ENCODE results near the gene EXOC3. TPM values are rescaled to one million over a fixed set of nuclear protein-coding genes. Genes with fewer than 3 reads are reported as not detected.

Gene EXOC3
- total RNA-seq, 1 experiment from 2014 or later, result 52.4 TPM

DNA sequence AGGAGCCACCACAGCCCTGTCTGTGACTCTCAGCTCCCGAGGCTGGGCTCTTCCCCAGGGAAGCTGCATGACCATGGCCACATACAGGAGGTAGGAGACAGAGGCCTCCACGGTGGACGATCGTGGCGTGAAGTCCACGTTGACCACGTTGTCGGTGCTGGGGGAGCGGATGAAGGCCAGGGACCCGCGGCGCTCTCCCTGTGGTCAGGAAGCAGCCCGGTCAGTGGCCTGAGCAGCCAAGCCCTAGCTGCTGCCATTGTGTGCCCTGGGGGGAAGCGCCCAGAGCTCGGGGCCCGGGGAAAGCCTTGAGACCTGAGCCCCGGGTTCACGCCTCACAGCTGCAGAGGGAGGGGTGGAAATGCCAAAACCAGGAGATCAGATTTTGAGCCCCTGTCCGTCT lies 34.3 kb downstream of the EXOC3 start:
- intact Hi-C loops (cut with micrococcal nuclease), result no loop called here
- no peak for TF ChIP-seq EZH2phosphoT487 (IDR thresholded peaks at IDR 0.05; ENCODE audit: borderline replicate concordance)
- no peak for TF ChIP-seq TCF7L2 (IDR thresholded peaks at IDR 0.05; ENCODE audit: borderline replicate concordance, extremely low read depth, insufficient read depth, insufficient read length)
- no peak for TF ChIP-seq SRF (IDR thresholded peaks at IDR 0.05; ENCODE audit: low read depth)
- TF ChIP-seq, protein P1, sequence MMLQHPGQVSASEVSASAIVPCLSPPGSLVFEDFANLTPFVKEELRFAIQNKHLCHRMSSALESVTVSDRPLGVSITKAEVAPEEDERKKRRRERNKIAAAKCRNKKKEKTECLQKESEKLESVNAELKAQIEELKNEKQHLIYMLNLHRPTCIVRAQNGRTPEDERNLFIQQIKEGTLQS (IDR thresholded peaks at IDR 0.05), result no peak
- no peak for TF ChIP-seq CEBPB (IDR thresholded peaks at IDR 0.05; ENCODE audit: low read depth)
- no peak for TF ChIP-seq SP1 (IDR thresholded peaks at IDR 0.05; ENCODE audit: low read depth)
- TF ChIP-seq, protein P2, sequence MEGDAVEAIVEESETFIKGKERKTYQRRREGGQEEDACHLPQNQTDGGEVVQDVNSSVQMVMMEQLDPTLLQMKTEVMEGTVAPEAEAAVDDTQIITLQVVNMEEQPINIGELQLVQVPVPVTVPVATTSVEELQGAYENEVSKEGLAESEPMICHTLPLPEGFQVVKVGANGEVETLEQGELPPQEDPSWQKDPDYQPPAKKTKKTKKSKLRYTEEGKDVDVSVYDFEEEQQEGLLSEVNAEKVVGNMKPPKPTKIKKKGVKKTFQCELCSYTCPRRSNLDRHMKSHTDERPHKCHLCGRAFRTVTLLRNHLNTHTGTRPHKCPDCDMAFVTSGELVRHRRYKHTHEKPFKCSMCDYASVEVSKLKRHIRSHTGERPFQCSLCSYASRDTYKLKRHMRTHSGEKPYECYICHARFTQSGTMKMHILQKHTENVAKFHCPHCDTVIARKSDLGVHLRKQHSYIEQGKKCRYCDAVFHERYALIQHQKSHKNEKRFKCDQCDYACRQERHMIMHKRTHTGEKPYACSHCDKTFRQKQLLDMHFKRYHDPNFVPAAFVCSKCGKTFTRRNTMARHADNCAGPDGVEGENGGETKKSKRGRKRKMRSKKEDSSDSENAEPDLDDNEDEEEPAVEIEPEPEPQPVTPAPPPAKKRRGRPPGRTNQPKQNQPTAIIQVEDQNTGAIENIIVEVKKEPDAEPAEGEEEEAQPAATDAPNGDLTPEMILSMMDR (IDR thresholded peaks at IDR 0.05 in 2 of 3, conservative IDR thresholded peaks at IDR 0.05 in 1 of 3; ENCODE audit: borderline replicate concordance in 1 of 3, insufficient read depth in 1 of 3, low read depth in 2 of 3, low read length in 2 of 3), result no peak
- TF ChIP-seq ZFX (IDR thresholded peaks at IDR 0.05), result no peak
- TF ChIP-seq, protein P3, sequence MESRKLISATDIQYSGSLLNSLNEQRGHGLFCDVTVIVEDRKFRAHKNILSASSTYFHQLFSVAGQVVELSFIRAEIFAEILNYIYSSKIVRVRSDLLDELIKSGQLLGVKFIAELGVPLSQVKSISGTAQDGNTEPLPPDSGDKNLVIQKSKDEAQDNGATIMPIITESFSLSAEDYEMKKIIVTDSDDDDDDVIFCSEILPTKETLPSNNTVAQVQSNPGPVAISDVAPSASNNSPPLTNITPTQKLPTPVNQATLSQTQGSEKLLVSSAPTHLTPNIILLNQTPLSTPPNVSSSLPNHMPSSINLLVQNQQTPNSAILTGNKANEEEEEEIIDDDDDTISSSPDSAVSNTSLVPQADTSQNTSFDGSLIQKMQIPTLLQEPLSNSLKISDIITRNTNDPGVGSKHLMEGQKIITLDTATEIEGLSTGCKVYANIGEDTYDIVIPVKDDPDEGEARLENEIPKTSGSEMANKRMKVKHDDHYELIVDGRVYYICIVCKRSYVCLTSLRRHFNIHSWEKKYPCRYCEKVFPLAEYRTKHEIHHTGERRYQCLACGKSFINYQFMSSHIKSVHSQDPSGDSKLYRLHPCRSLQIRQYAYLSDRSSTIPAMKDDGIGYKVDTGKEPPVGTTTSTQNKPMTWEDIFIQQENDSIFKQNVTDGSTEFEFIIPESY (IDR thresholded peaks at IDR 0.05; ENCODE audit: extremely low read depth, insufficient replicate concordance, low read length), result no peak
- TF ChIP-seq ELF1 (IDR thresholded peaks at IDR 0.05; ENCODE audit: borderline replicate concordance, low read depth), result no peak
- TF ChIP-seq, protein P4, sequence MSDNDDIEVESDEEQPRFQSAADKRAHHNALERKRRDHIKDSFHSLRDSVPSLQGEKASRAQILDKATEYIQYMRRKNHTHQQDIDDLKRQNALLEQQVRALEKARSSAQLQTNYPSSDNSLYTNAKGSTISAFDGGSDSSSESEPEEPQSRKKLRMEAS (IDR thresholded peaks at IDR 0.05), result no peak
- TF ChIP-seq, protein P5, sequence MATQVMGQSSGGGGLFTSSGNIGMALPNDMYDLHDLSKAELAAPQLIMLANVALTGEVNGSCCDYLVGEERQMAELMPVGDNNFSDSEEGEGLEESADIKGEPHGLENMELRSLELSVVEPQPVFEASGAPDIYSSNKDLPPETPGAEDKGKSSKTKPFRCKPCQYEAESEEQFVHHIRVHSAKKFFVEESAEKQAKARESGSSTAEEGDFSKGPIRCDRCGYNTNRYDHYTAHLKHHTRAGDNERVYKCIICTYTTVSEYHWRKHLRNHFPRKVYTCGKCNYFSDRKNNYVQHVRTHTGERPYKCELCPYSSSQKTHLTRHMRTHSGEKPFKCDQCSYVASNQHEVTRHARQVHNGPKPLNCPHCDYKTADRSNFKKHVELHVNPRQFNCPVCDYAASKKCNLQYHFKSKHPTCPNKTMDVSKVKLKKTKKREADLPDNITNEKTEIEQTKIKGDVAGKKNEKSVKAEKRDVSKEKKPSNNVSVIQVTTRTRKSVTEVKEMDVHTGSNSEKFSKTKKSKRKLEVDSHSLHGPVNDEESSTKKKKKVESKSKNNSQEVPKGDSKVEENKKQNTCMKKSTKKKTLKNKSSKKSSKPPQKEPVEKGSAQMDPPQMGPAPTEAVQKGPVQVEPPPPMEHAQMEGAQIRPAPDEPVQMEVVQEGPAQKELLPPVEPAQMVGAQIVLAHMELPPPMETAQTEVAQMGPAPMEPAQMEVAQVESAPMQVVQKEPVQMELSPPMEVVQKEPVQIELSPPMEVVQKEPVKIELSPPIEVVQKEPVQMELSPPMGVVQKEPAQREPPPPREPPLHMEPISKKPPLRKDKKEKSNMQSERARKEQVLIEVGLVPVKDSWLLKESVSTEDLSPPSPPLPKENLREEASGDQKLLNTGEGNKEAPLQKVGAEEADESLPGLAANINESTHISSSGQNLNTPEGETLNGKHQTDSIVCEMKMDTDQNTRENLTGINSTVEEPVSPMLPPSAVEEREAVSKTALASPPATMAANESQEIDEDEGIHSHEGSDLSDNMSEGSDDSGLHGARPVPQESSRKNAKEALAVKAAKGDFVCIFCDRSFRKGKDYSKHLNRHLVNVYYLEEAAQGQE (IDR thresholded peaks at IDR 0.05; ENCODE audit: low read depth), result no peak
- no peak for TF ChIP-seq CBX3 (IDR thresholded peaks at IDR 0.05; ENCODE audit: low read depth)
- no peak for TF ChIP-seq ZNF274 (IDR thresholded peaks at IDR 0.05; ENCODE audit: low read depth, low read length)
- TF ChIP-seq POLR2AphosphoS5 (IDR thresholded peaks at IDR 0.05; ENCODE audit: low read depth, low read length), result no peak
- no peak for TF ChIP-seq POLR2A (IDR thresholded peaks at IDR 0.05; ENCODE audit: borderline replicate concordance, extremely low read depth, insufficient read depth, insufficient read length)
- CTCF ChIA-PET, result no interaction called here

More for the DNA sequence above, 34.3 kb downstream of the EXOC3 start:
- ChIA-PET POLR2A (no interaction called here), RAD21 (ENCODE audit: low non-redundant PET in 1 of 2, low total read pairs in 2 of 2, uncharacterized antibody in 2 of 2, unreplicated experiment in 2 of 2) (no interaction called here)
- no peak overlapping the region for H3K27ac ChIP-seq (ENCODE audit: low read depth, low read length)
- H3K9me3 ChIP-seq (ENCODE audit: control insufficient read depth in 1 of 2, insufficient read depth in 1 of 2, low read depth in 1 of 2, low read length in 2 of 2), result no peaks in the 10 kb centered on the region
- H3K79me2 ChIP-seq (ENCODE audit: insufficient read depth, low read length), result peaks cover 5% of the 10 kb centered on the region; the same call in 1 of the 2 replicates
- BruUV-seq (replicated peaks), result no TSS peak
- H4K20me1 ChIP-seq (ENCODE audit: insufficient read depth), result no peaks in the 10 kb centered on the region
- no peak overlapping the region for H2AFZ ChIP-seq (ENCODE audit: low read depth, low read length, poor library complexity, severe bottlenecking)
- no peaks in the 10 kb centered on the region for H3K9me2 ChIP-seq (ENCODE audit: insufficient read depth)
- H3K4me3 ChIP-seq (replicated peaks in 1 of 2; ENCODE audit: low read depth in 1 of 2, low read length in 2 of 2), result no peak overlapping the region
- no peak overlapping the region for H3K4me2 ChIP-seq (ENCODE audit: low read length)
- no peaks in the 10 kb centered on the region for H3K27me3 ChIP-seq (ENCODE audit: insufficient read depth, low read length)
- ATAC-seq (no peak), DNase-seq (ENCODE audit: low read depth, low spot score) (no peak)
- no peaks in the 10 kb centered on the region for H3K36me3 ChIP-seq (ENCODE audit: control insufficient read depth in 1 of 2, insufficient read depth in 2 of 2, low read length in 2 of 2)
- no peak overlapping the region for H3K9ac ChIP-seq (ENCODE audit: low read length)
- H3K4me1 ChIP-seq (ENCODE audit: control insufficient read depth in 1 of 2, insufficient read depth in 2 of 2, low read length in 2 of 2), result peaks cover 0 to 21% of the 10 kb centered on the region in 2 experiments; a peak in 2 of 4 replicates
